OCI-LY1 (cell line): ENCODE results near the gene CYP21A2.
"Not testable (repeated sequence)": the region's sequence is repeated elsewhere in the genome, so short reads cannot be mapped to it uniquely, and the experiment has no call there.

ENCODE experiments used
- CTCF ChIP-seq: fragments of 200-600 bp; sonication (generic), shearing (Covaris generic); IDR thresholded peaks from 2 replicates; pipeline ENCODE4 v1.5.1; 2017; ENCODE audit warnings: mild to moderate bottlenecking, antibody characterized with exemption, low read length, moderate library complexity, mixed read lengths
- EZH2 ChIP-seq: fragments of 200-600 bp; sonication (generic), shearing (Covaris generic); IDR thresholded peaks from 2 replicates; pipeline ENCODE4 v1.8.0; 2017; ENCODE audit warnings: borderline replicate concordance, mixed run types, mild to moderate bottlenecking, antibody characterized with exemption, low read length, moderate library complexity, mixed read lengths

GRCh38 chr6:32039321-32040274 is 1.4 kb downstream of the CYP21A2 start:
- not testable (repeated sequence) for TF ChIP-seq CTCF, EZH2
